ENCODE data around the gene KIF12.
"Not testable (repeated sequence)": the region's sequence is repeated elsewhere in the genome, so short reads cannot be mapped to it uniquely, and the experiment has no call there.

KIF12 gene

DNA sequence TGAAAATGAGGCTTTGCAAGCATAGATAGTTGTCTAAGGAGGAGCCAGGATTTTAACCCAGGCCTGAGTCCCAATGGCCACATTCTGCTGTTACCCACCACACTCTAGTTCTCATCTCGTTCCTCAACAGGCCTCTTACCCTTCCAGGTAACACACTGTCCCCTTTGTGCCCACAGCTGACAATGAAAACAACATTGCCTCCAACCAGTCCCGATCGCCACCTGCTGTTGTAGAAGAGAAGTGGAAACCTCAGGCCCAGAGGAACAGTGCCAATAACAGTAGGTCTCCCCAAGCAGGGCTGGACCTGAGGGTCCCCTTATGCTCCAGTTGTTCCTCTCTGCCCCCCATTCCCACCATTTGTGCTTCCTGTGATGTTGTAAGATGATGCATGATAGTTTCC, 51.4 kb downstream of the KIF12 start:
- no peak for DNase-seq
- Histone ChIP-seq H3K9ac (ENCODE audit: low read length) (no peak overlapping the region), H3K4me2 (ENCODE audit: low read depth, low read length) (no peak overlapping the region), H3K27me3 (replicated peaks; ENCODE audit: insufficient read depth, low read length) (no peaks in the 10 kb centered on the region), H3K9me3 (replicated peaks; ENCODE audit: insufficient read depth, low read length) (no peaks in the 10 kb centered on the region), H3K9me2 (replicated peaks; ENCODE audit: insufficient read depth, low read length) (no peaks in the 10 kb centered on the region), H3K27ac (ENCODE audit: low read length) (no peak overlapping the region), H3F3A (ENCODE audit: insufficient read depth, low read length) (no peaks in the 10 kb centered on the region), H3K79me2 (ENCODE audit: low read length) (no peaks in the 10 kb centered on the region), H4K20me1 (ENCODE audit: insufficient read depth, low read length) (no peaks in the 10 kb centered on the region), H2AFZ (ENCODE audit: low read length) (no peak overlapping the region), H3K36me3 (replicated peaks; ENCODE audit: insufficient read depth, low read length) (no peaks in the 10 kb centered on the region), H3K4me3 (ENCODE audit: low read length) (no peak overlapping the region), H3K4me1 (ENCODE audit: low read length) (no peaks in the 10 kb centered on the region)
- TF ChIP-seq, protein P1, sequence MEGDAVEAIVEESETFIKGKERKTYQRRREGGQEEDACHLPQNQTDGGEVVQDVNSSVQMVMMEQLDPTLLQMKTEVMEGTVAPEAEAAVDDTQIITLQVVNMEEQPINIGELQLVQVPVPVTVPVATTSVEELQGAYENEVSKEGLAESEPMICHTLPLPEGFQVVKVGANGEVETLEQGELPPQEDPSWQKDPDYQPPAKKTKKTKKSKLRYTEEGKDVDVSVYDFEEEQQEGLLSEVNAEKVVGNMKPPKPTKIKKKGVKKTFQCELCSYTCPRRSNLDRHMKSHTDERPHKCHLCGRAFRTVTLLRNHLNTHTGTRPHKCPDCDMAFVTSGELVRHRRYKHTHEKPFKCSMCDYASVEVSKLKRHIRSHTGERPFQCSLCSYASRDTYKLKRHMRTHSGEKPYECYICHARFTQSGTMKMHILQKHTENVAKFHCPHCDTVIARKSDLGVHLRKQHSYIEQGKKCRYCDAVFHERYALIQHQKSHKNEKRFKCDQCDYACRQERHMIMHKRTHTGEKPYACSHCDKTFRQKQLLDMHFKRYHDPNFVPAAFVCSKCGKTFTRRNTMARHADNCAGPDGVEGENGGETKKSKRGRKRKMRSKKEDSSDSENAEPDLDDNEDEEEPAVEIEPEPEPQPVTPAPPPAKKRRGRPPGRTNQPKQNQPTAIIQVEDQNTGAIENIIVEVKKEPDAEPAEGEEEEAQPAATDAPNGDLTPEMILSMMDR (IDR thresholded peaks at IDR 0.05; ENCODE audit: low read length) = peak; percentile 23; the same call in 1 of the 2 replicates
- no peak for TF ChIP-seq EZH2 (optimal IDR thresholded peaks at IDR 0.05; ENCODE audit: low read depth, low read length)

DNA sequence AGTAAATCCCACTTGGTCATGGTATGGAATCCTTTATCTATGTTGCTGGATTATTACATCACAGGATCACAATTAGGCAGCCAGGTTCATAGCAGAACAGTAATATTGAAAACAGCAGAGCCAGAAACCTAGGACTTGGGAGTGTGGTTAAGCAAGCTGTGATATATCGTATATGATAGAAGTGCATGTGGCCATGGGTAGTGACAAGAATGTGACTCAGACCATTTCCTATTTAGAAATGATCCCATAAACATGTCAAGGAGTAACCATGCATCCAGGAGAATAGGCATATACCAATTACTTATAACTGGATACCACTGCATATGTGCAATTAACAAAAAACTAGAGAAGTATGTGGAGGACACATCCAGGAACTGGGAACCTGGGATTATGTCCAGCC, 52.2 kb downstream of the KIF12 start:
- H3K4me2 ChIP-seq (ENCODE audit: low read depth, low read length) = no peak overlapping the region
- no peak for DNase-seq
- H3K9me2 ChIP-seq (replicated peaks; ENCODE audit: insufficient read depth, low read length) = no peaks in the 10 kb centered on the region
- H3F3A ChIP-seq (ENCODE audit: insufficient read depth, low read length) = no peaks in the 10 kb centered on the region
- no peaks in the 10 kb centered on the region for H3K4me1 ChIP-seq (ENCODE audit: low read length)
- no peak overlapping the region for H2AFZ ChIP-seq (ENCODE audit: low read length)
- no peaks in the 10 kb centered on the region for H3K79me2 ChIP-seq (ENCODE audit: low read length)
- H3K27ac ChIP-seq (ENCODE audit: low read length) = no peak overlapping the region
- H4K20me1 ChIP-seq (ENCODE audit: insufficient read depth, low read length) = no peaks in the 10 kb centered on the region
- H3K4me3 ChIP-seq (ENCODE audit: low read length) = no peak overlapping the region
- TF ChIP-seq EZH2phosphoT487 (IDR thresholded peaks at IDR 0.05; ENCODE audit: low read length) = no peak
- TF ChIP-seq, protein P1 (IDR thresholded peaks at IDR 0.05; ENCODE audit: low read length) = no peak
- no peak for TF ChIP-seq EZH2 (optimal IDR thresholded peaks at IDR 0.05; ENCODE audit: low read depth, low read length)
- H3K9me3 ChIP-seq (replicated peaks; ENCODE audit: insufficient read depth, low read length) = no peaks in the 10 kb centered on the region
- no peaks in the 10 kb centered on the region for H3K36me3 ChIP-seq (replicated peaks; ENCODE audit: insufficient read depth, low read length)
- no peak overlapping the region for H3K9ac ChIP-seq (ENCODE audit: low read length)
- no peaks in the 10 kb centered on the region for H3K27me3 ChIP-seq (replicated peaks; ENCODE audit: insufficient read depth, low read length)

DNA sequence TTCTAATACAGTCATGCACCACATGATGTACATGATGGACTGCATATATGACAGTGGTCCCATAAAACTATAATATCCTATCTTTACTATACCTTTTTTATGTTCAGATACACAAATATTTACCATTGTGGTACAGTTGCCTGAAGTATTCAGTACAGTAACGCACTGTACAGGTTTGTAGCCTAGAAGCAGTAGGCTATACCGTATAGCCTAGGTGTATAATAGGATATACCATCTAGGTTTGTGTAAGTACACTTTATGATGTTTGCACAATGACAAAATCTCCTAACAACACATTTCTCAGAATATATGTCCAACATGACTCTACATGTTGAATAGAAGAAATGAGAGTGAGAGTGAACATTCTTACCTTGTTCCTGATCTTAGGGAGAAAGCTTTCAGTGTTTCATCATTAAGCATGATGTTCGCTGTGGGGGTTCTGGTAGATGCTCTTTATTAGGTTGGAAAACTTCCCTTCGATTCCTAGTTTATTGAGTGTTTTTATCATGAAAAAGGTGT, 52.8 kb downstream of the KIF12 start:
- no peaks in the 10 kb centered on the region for H3K9me3 ChIP-seq (replicated peaks; ENCODE audit: insufficient read depth, low read length)
- H3K4me1 ChIP-seq (ENCODE audit: low read length) = no peaks in the 10 kb centered on the region
- H3K9ac ChIP-seq (ENCODE audit: low read length) = no peak overlapping the region
- no peak overlapping the region for H2AFZ ChIP-seq (ENCODE audit: low read length)
- H3K9me2 ChIP-seq (replicated peaks; ENCODE audit: insufficient read depth, low read length) = no peaks in the 10 kb centered on the region
- no peaks in the 10 kb centered on the region for H3K79me2 ChIP-seq (ENCODE audit: low read length)
- H3K27me3 ChIP-seq (replicated peaks; ENCODE audit: insufficient read depth, low read length) = no peaks in the 10 kb centered on the region
- no peak overlapping the region for H3K4me3 ChIP-seq (ENCODE audit: low read length)
- H3K36me3 ChIP-seq (replicated peaks; ENCODE audit: insufficient read depth, low read length) = no peaks in the 10 kb centered on the region
- H3K27ac ChIP-seq (ENCODE audit: low read length) = no peak overlapping the region
- no peaks in the 10 kb centered on the region for H3F3A ChIP-seq (ENCODE audit: insufficient read depth, low read length)
- DNase-seq = no peak
- H3K4me2 ChIP-seq (ENCODE audit: low read depth, low read length) = no peak overlapping the region
- TF ChIP-seq EZH2phosphoT487 (IDR thresholded peaks at IDR 0.05; ENCODE audit: low read length) = no peak
- TF ChIP-seq, protein P1 (IDR thresholded peaks at IDR 0.05; ENCODE audit: low read length) = no peak
- TF ChIP-seq EZH2 (optimal IDR thresholded peaks at IDR 0.05; ENCODE audit: low read depth, low read length) = no peak
- H4K20me1 ChIP-seq (ENCODE audit: insufficient read depth, low read length) = no peaks in the 10 kb centered on the region

DNA sequence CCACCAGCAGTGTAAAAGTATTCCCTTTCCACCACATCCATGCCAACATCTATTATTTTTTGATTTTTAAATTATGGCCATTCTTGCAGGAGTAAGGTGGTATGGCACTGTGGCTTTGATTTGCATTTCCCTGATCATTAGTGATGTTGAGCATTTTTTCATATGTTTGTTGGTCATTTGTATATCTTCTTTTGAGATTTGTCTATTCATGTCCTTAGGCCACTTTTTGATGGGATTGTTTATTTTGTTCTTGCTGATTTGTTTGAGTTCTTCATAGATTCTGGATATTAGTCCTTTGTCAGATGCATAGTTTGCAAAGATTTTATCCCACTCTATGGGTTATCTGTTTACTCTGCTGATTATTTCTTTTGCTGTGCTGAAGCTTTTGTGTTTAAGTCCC, 55.4 kb downstream of the KIF12 start:
- H4K20me1 ChIP-seq (ENCODE audit: insufficient read depth, low read length); H2AFZ ChIP-seq (ENCODE audit: low read length); H3K27ac ChIP-seq (ENCODE audit: low read length); H3K4me3 ChIP-seq (ENCODE audit: low read length); H3F3A ChIP-seq (ENCODE audit: insufficient read depth, low read length); H3K27me3 ChIP-seq (replicated peaks; ENCODE audit: insufficient read depth, low read length); H3K9me3 ChIP-seq (replicated peaks; ENCODE audit: insufficient read depth, low read length); H3K9ac ChIP-seq (ENCODE audit: low read length); H3K79me2 ChIP-seq (ENCODE audit: low read length); DNase-seq; H3K9me2 ChIP-seq (replicated peaks; ENCODE audit: insufficient read depth, low read length); H3K36me3 ChIP-seq (replicated peaks; ENCODE audit: insufficient read depth, low read length); H3K4me1 ChIP-seq (ENCODE audit: low read length); H3K4me2 ChIP-seq (ENCODE audit: low read depth, low read length): not testable (repeated sequence)
